AG04450 (cell line): ENCODE data around the gene TIMM50. TPM values are rescaled to one million over a fixed set of nuclear protein-coding genes. Genes with fewer than 3 reads are reported as not detected.

Experiments used
- CTCF ChIA-PET: fragments of 300-600, 350-600 bp; formaldehyde crosslinking; extraction: SDS; loops from one replicate; lab custom pipeline; 2022; ENCODE audit warnings: antibody characterized with exemption, inconsistent platforms; lab: Charles Lee
- POLR2A ChIA-PET: fragments of 350-600 bp; formaldehyde crosslinking; extraction: SDS; loops from one replicate; lab custom pipeline; 2021; ENCODE audit warnings: antibody characterized with exemption, inconsistent platforms; lab: Yijun Ruan, JAX
- DNase-seq: peaks from one replicate; pipeline ENCODE4 v3.0.0-alpha.2; 2011; ENCODE audit warnings: low read depth, low spot score
- H3K27ac ChIP-seq: one replicate; pipeline ENCODE4 v1.5.1; 2012; ENCODE audit warnings: low read depth, low read length, control low read depth
- H3K27me3 ChIP-seq: one replicate; pipeline ENCODE4 v1.6.0; 2012; ENCODE audit warnings: low read length; ENCODE audit not compliant: control insufficient read depth, insufficient read depth
- H3K4me3 ChIP-seq: 2 replicates; pipeline ENCODE4 v1.5.1; 2011; ENCODE audit warnings: mild to moderate bottlenecking, low read depth, low read length, control low read depth
- H3K9me3 ChIP-seq: 2 replicates; pipeline ENCODE4 v1.5.1; 2012; ENCODE audit warnings: low read length; ENCODE audit not compliant: control insufficient read depth, insufficient read depth
- CTCF ChIP-seq: IDR thresholded peaks from 2 replicates; pipeline ENCODE4 v1.5.1; 2011; ENCODE audit warnings: low read depth, low read length, control low read depth, inconsistent platforms
- polyA plus RNA-seq: library from polyadenylated mRNA; depleted of rRNA; stranded (reverse); fragments of >200 nt; gene quantifications from 2 replicates; pipeline ENCODE4 v1.2.3, GENCODE V29; 2011

The TIMM50 gene
- polyA plus RNA-seq, 1 experiment, result 58.9 TPM

DNA sequence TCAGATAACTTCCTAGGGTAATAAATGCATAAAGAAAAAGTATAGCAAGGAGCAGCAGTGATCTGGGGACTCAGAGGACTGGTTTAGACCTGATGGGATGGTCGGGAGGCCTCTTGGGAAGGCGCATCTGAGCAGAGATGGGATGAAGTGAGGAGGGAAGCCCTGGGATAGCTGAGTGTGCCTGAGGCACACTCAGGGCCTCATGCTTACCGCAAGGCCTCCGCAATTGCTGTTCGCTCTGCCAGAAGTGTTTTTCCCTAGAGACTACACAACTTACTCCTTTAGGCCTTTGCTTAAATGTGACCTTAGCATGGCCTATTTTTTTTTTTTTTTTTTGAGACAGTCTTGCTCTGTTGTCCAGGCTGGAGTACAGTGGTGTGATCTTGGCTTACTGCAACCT, 14.0 kb downstream of the TIMM50 start:
- Histone ChIP-seq H3K27ac (no peak overlapping the region), H3K4me3 (no peak overlapping the region), H3K27me3 (peaks cover 21% of the 10 kb centered on the region), H3K9me3 (no peaks in the 10 kb centered on the region)
- DNase-seq, result no peak
- ChIA-PET POLR2A (interaction anchor here (0.7 kb wide), 1 partner anchor 14 kb away, joined by 3 read pairs; the partner anchor contains the start of gene TIMM50), CTCF (interaction anchor here (0.6 kb wide), 1 partner anchor 9 kb away, joined by 4 read pairs; no protein-coding TSS in a partner anchor)
- no peak for TF ChIP-seq CTCF

- no peak for TF ChIP-seq CTCF
- ChIA-PET POLR2A (no interaction called here), CTCF (interaction anchor here (0.6 kb wide), 1 partner anchor 70 kb away, joined by 3 read pairs; no protein-coding TSS in a partner anchor)
- H3K27me3 ChIP-seq, result peaks cover 33% of the 10 kb centered on the region
- DNase-seq, result no peak
- no peaks in the 10 kb centered on the region for H3K9me3 ChIP-seq
- no peak overlapping the region for H3K27ac ChIP-seq
- H3K4me3 ChIP-seq, result no peak overlapping the region
Measured at GRCh38 chr19:39496063-39496462, 15.4 kb downstream of the TIMM50 start.

- no peak overlapping the region for H3K4me3 ChIP-seq
- peaks cover 38% of the 10 kb centered on the region for H3K27me3 ChIP-seq
- no peak overlapping the region for H3K27ac ChIP-seq
- POLR2A ChIA-PET, result interaction anchor here (1.6 kb wide), 1 partner anchor 62 kb away, joined by 8 read pairs; the partner anchor contains the start of gene RPS16
- DNase-seq, result no peak
- CTCF ChIA-PET, result interaction anchor here (1.2 to 1.9 kb wide), 4 partner anchors 18 to 57 kb away, joined by 4 to 15 read pairs (median 4); partner anchors contain the start of genes EID2B and SELENOV
- TF ChIP-seq CTCF, result no peak
- H3K9me3 ChIP-seq, result no peaks in the 10 kb centered on the region; the same call in 1 of the 2 replicates
Measured at GRCh38 chr19:39497701-39497995, 17.0 kb downstream of the TIMM50 start.

- ChIA-PET CTCF (interaction anchor here (0.6 to 1.9 kb wide), 6 partner anchors 17 to 58 kb away, joined by 3 to 15 read pairs (median 4); partner anchors contain the start of genes EID2, EID2B and SELENOV), POLR2A (interaction anchor here (1.6 kb wide), 1 partner anchor 62 kb away, joined by 8 read pairs; the partner anchor contains the start of gene RPS16)
- no peak for DNase-seq
- peaks cover 3% of the 10 kb centered on the region; the same call in 1 of the 2 replicates for H3K9me3 ChIP-seq
- H3K27ac ChIP-seq, result no peak overlapping the region
- peak overlapping the region; percentile 39 for H3K4me3 ChIP-seq
- peaks cover 38% of the 10 kb centered on the region for H3K27me3 ChIP-seq
- TF ChIP-seq CTCF, result peak; percentile 46
Measured at GRCh38 chr19:39497996-39498797, 17.6 kb downstream of the TIMM50 start.
